Ishikawa (cell line): Measurements from ENCODE around the gene CLRN2.

Experiments used
- CEBPB ChIP-seq: IDR thresholded peaks from 2 replicates; pipeline ENCODE4 v1.6.1; 2012
- CREB1 ChIP-seq: IDR thresholded peaks from 2 replicates; pipeline ENCODE4 v1.6.1; 2012; ENCODE audit warnings: low read depth
- EGR1 ChIP-seq: IDR thresholded peaks from 2 replicates; pipeline ENCODE4 v1.6.1; 2012
- EP300 ChIP-seq: IDR thresholded peaks from 2 replicates; pipeline ENCODE4 v1.6.1; 2012; ENCODE audit warnings: borderline replicate concordance
- FOXM1 ChIP-seq: IDR thresholded peaks from 2 replicates; pipeline ENCODE4 v1.6.1; 2012; ENCODE audit warnings: low read depth, borderline replicate concordance
- MAX ChIP-seq: IDR thresholded peaks from 2 replicates; pipeline ENCODE4 v1.6.1; 2012
- NFIC ChIP-seq: IDR thresholded peaks from 2 replicates; pipeline ENCODE4 v1.6.1; 2012
- RAD21 ChIP-seq: IDR thresholded peaks from 2 replicates; pipeline ENCODE4 v1.6.1; 2012; ENCODE audit warnings: low read depth
- REST ChIP-seq: IDR thresholded peaks from 2 replicates; pipeline ENCODE4 v1.6.1; 2012; ENCODE audit warnings: low read depth, mild to moderate bottlenecking
- TAF1 ChIP-seq: IDR thresholded peaks from 2 replicates; pipeline ENCODE4 v1.6.1; 2012; ENCODE audit warnings: low read depth, mild to moderate bottlenecking
- TCF12 ChIP-seq: IDR thresholded peaks from 2 replicates; pipeline ENCODE4 v1.6.1; 2012; ENCODE audit warnings: low read depth
- TEAD4 ChIP-seq: IDR thresholded peaks from 2 replicates; pipeline ENCODE4 v1.6.1; 2012
- USF1 ChIP-seq: IDR thresholded peaks from 2 replicates; pipeline ENCODE4 v1.6.1; 2012
- YY1 ChIP-seq: IDR thresholded peaks from 2 replicates; pipeline ENCODE4 v1.6.1; 2012; ENCODE audit warnings: low read depth
- ZBTB7A ChIP-seq: IDR thresholded peaks from 2 replicates; pipeline ENCODE4 v1.6.1; 2012; ENCODE audit warnings: low read depth

The CLRN2 gene

GRCh38 chr4:17511950-17512795 lies 2.8 kb upstream of the CLRN2 start, which contains the start of gene QDPR:
QDPR (minus strand) TSS chr4:17512090; CDS start chr4:17512054, 36 bp downstream.
- TF ChIP-seq REST (0 out of 2 replicates have a peak, but pooled peaks have one; percentile 9), ZBTB7A (0 out of 2 replicates have a peak, but pooled peaks have one; percentile 48), YY1 (peak; percentile 29; the same call in 1 of the 2 replicates), TCF12 (peak; percentile 46; the same call in 1 of the 2 replicates), CEBPB (no peak), MAX (peak; percentile 45), TEAD4 (no peak), NFIC (no peak)

- no peak for TF ChIP-seq CEBPB
- TF ChIP-seq RAD21 = no peak
- no peak for TF ChIP-seq FOXM1
- TF ChIP-seq YY1 = no peak
- TF ChIP-seq CREB1 = no peak
- TF ChIP-seq TEAD4 = no peak
- no peak for TF ChIP-seq EP300
- TF ChIP-seq MAX = no peak
- no peak for TF ChIP-seq USF1
- no peak for TF ChIP-seq ZBTB7A
- TF ChIP-seq TAF1 = no peak
- TF ChIP-seq REST = no peak
- TF ChIP-seq EGR1 = no peak
- TF ChIP-seq NFIC = no peak
- no peak for TF ChIP-seq TCF12
Observed at GRCh38 chr4:17512973-17513665, 1.8 kb upstream of the CLRN2 start.

GRCh38 chr4:17515445-17516407 lies 761 bp downstream of the CLRN2 start:
- no peak for TF ChIP-seq CEBPB
- no peak for TF ChIP-seq ZBTB7A
- TF ChIP-seq USF1 = no peak
- no peak for TF ChIP-seq TAF1
- no peak for TF ChIP-seq EGR1
- no peak for TF ChIP-seq CREB1
- TF ChIP-seq EP300 = no peak
- TF ChIP-seq TEAD4 = no peak
- TF ChIP-seq FOXM1 = no peak
- TF ChIP-seq TCF12 = no peak
- TF ChIP-seq YY1 = no peak
- TF ChIP-seq REST = no peak
- no peak for TF ChIP-seq RAD21
- TF ChIP-seq MAX = no peak
- TF ChIP-seq NFIC = no peak
